IMR-90 (cell line): ENCODE results near the gene SCIN. TPM values are rescaled to one million over a fixed set of nuclear protein-coding genes. Genes with fewer than 3 reads are reported as not detected.

Experiments used
- ATAC-seq: fragments of 200-7000 bp; cut with Tn5 transposase; 2 replicates; pipeline ENCODE4 v1.9.1; 2020; ENCODE audit warnings: low read depth, mild to moderate bottlenecking, moderate library complexity
- BruUV-seq: library from RNA; stranded (reverse); fragments of 400-500 nt; replicated peaks from 2 replicates; lab custom pipeline; 2021; lab: Mats Ljungman, UMichigan
- CTCF ChIA-PET: fragments of 300-600 bp; formaldehyde crosslinking; extraction: SDS; loops from one replicate; lab custom pipeline; 2021; ENCODE audit warnings: antibody characterized with exemption; lab: Yijun Ruan, JAX
- POLR2A ChIA-PET: fragments of 300-600 bp; sonication (Branson Sonifier 250); formaldehyde crosslinking; loops from one replicate; lab custom pipeline; 2022; ENCODE audit warnings: antibody characterized with exemption; ENCODE audit not compliant: unreplicated experiment; lab: Charles Lee
- DNase-seq: peaks from one replicate; pipeline ENCODE4 v3.0.0; 2013
- H2AFZ ChIP-seq: replicated peaks from 2 replicates; pipeline ENCODE3; 2013; ENCODE audit warnings: low read length, mild to moderate bottlenecking; ENCODE audit not compliant: poor library complexity
- H2AK5ac ChIP-seq: 2 replicates; pipeline ENCODE4 v1.6.1; 2013; ENCODE audit warnings: low read depth, low read length, inconsistent platforms
- H2AK9ac ChIP-seq: replicated peaks from 2 replicates; pipeline ENCODE3; 2013; ENCODE audit warnings: mild to moderate bottlenecking, low read depth, low read length, moderate library complexity; ENCODE audit not compliant: poor library complexity
- H2BK120ac ChIP-seq: 2 replicates; pipeline ENCODE4 v1.6.1; 2013; ENCODE audit warnings: low read depth, low read length, inconsistent platforms
- H2BK15ac ChIP-seq: 3 replicates; pipeline ENCODE4 v1.6.1; 2013; ENCODE audit warnings: low read depth, low read length, inconsistent platforms
- H2BK20ac ChIP-seq: 2 replicates; pipeline ENCODE4 v1.6.1; 2013; ENCODE audit warnings: low read depth, mild to moderate bottlenecking, inconsistent platforms, low read length, moderate library complexity
- H2BK5ac ChIP-seq: 2 replicates; pipeline ENCODE4 v1.6.1; 2013; ENCODE audit warnings: mild to moderate bottlenecking, low read depth, low read length, inconsistent platforms; ENCODE audit not compliant: poor library complexity, severe bottlenecking
- H3K14ac ChIP-seq: replicated peaks from 2 replicates; pipeline ENCODE4 v1.6.1; 2013; ENCODE audit warnings: low read depth, low read length, inconsistent platforms
- H3K18ac ChIP-seq: 2 replicates; pipeline ENCODE4 v1.6.1; 2013; ENCODE audit warnings: low read depth, low read length, control low read depth
- H3K23ac ChIP-seq: 2 replicates; pipeline ENCODE4 v1.6.1; 2013; ENCODE audit warnings: low read depth, low read length, inconsistent platforms
- H3K27ac ChIP-seq: 2 replicates; pipeline ENCODE4 v1.5.1; 2013; ENCODE audit warnings: mild to moderate bottlenecking, control low read depth, low read length; ENCODE audit not compliant: insufficient read depth
- H3K27me3 ChIP-seq: 2 replicates; pipeline ENCODE4 v1.6.1; 2013; ENCODE audit warnings: low read length; ENCODE audit not compliant: control insufficient read depth, insufficient read depth
- H3K36me3 ChIP-seq: 2 replicates; pipeline ENCODE4 v1.6.1; 2013; ENCODE audit warnings: low read length, mixed read lengths; ENCODE audit not compliant: control insufficient read depth, insufficient read depth
- H3K4ac ChIP-seq: 2 replicates; pipeline ENCODE4 v1.6.1; 2013; ENCODE audit warnings: low read depth, low read length, inconsistent platforms
- H3K4me1 ChIP-seq: 2 replicates; pipeline ENCODE4 v1.6.1; 2013; ENCODE audit warnings: low read length, mixed read lengths; ENCODE audit not compliant: control insufficient read depth, insufficient read depth
- H3K4me2 ChIP-seq: 2 replicates; pipeline ENCODE4 v1.6.1; 2013; ENCODE audit warnings: low read depth, mild to moderate bottlenecking, control low read depth, low read length, moderate library complexity
- H3K4me3 ChIP-seq: 2 replicates; pipeline ENCODE4 v1.5.1; 2013; ENCODE audit warnings: low read depth, mild to moderate bottlenecking, control low read depth, low read length, moderate library complexity; ENCODE audit not compliant: insufficient read depth
- H3K56ac ChIP-seq: 2 replicates; pipeline ENCODE4 v1.6.1; 2013; ENCODE audit warnings: low read length, inconsistent platforms; ENCODE audit not compliant: insufficient read depth; ENCODE audit errors: extremely low read depth
- H3K79me1 ChIP-seq, 2 experiments: 2 replicates each; pipeline ENCODE4 v1.6.1; 2013; ENCODE audit warnings: low read length in 2 of 2, inconsistent platforms in 1 of 2, low read depth in 1 of 2
- H3K9ac ChIP-seq: 2 replicates; pipeline ENCODE4 v1.6.1; 2013; ENCODE audit warnings: low read depth, low read length, control low read depth
- H3K9me1 ChIP-seq: 2 replicates; pipeline ENCODE4 v1.6.1; 2013; ENCODE audit warnings: low read length, inconsistent platforms; ENCODE audit not compliant: insufficient read depth
- H3K9me3 ChIP-seq: 2 replicates; pipeline ENCODE4 v1.6.1; 2013; ENCODE audit warnings: low read length; ENCODE audit not compliant: control insufficient read depth, insufficient read depth
- H4K20me1 ChIP-seq: 2 replicates; pipeline ENCODE4 v1.6.1; 2013; ENCODE audit warnings: low read length, inconsistent platforms; ENCODE audit not compliant: insufficient read depth
- H4K5ac ChIP-seq: 2 replicates; pipeline ENCODE4 v1.6.1; 2013; ENCODE audit warnings: mild to moderate bottlenecking, low read depth, low read length, control low read depth
- H4K8ac ChIP-seq, 2 experiments: 2 replicates each; pipeline ENCODE4 v1.6.1; 2013; ENCODE audit warnings: low read depth in 2 of 2, low read length in 2 of 2, control low read depth in 1 of 2, inconsistent platforms in 1 of 2
- H4K91ac ChIP-seq: 2 replicates; pipeline ENCODE4 v1.6.1; 2013; ENCODE audit warnings: low read depth, low read length, inconsistent platforms; ENCODE audit not compliant: insufficient read depth
- CEBPB ChIP-seq: IDR thresholded peaks from 2 replicates; pipeline ENCODE4 v1.6.1; 2012; ENCODE audit warnings: low read depth, low read length, improper control_type of control experiment
- CHD1 ChIP-seq: IDR thresholded peaks from 2 replicates; pipeline ENCODE4 v1.6.1; 2012; ENCODE audit warnings: low read depth, low read length, improper control_type of control experiment
- CTCF ChIP-seq: conservative IDR thresholded peaks from 2 replicates; pipeline ENCODE4 v1.5.1; 2012; ENCODE audit warnings: mild to moderate bottlenecking, low read depth, low read length, improper control_type of control experiment
- ELK1 ChIP-seq: fragments of 150-350 bp; IDR thresholded peaks from 2 replicates; pipeline ENCODE4 v1.6.1; 2016; ENCODE audit warnings: low read depth, mild to moderate bottlenecking, low read length, moderate library complexity, borderline replicate concordance
- MAFK ChIP-seq: IDR thresholded peaks from 2 replicates; pipeline ENCODE4 v1.6.1; 2012; ENCODE audit warnings: low read depth, low read length, improper control_type of control experiment
- MAZ ChIP-seq: IDR thresholded peaks from 2 replicates; pipeline ENCODE4 v1.6.1; 2012; ENCODE audit warnings: low read depth, mild to moderate bottlenecking, low read length, improper control_type of control experiment, moderate library complexity, borderline replicate concordance
- MXI1 ChIP-seq: IDR thresholded peaks from 2 replicates; pipeline ENCODE4 v1.6.1; 2012; ENCODE audit warnings: low read depth, mild to moderate bottlenecking, low read length, moderate library complexity, borderline replicate concordance
- POLR2A ChIP-seq: IDR thresholded peaks from 2 replicates; pipeline ENCODE4 v1.6.1; 2012; ENCODE audit warnings: mild to moderate bottlenecking, low read depth, low read length
- RFX5 ChIP-seq: IDR thresholded peaks from 2 replicates; pipeline ENCODE4 v1.8.0; 2012; ENCODE audit warnings: low read depth, mild to moderate bottlenecking, low read length, moderate library complexity
- SMC3 ChIP-seq: fragments of 150-350 bp; IDR thresholded peaks from 2 replicates; pipeline ENCODE4 v1.6.1; 2016; ENCODE audit warnings: low read depth, mild to moderate bottlenecking, antibody characterized with exemption, low read length, moderate library complexity
- USF2 ChIP-seq: fragments of 150-350 bp; IDR thresholded peaks from 2 replicates; pipeline ENCODE4 v1.6.1; 2017; ENCODE audit warnings: mild to moderate bottlenecking, antibody characterized with exemption, low read length, low read depth
- WGBS, 2 experiments: methylation state at CpG; one replicate each; pipeline versions ENCODE4 v1.1.5 to v1.1.7; 2013; ENCODE audit warnings: missing lambda C conversion rate in 2 of 2; ENCODE audit not compliant: insufficient read length in 1 of 2; ENCODE audit errors: extremely low coverage in 2 of 2; 5-methylcytosine and 5-hydroxymethylcytosine counted together
- dilution Hi-C: fragments of 300-500 bp; cut with HindIII; formaldehyde crosslinking; loops from one replicate; pipeline ENCODE4 v1.14.3; 2018; ENCODE audit warnings: low sequenced_read_pairs; ENCODE audit not compliant: unreplicated experiment
- in situ Hi-C: fragments of 300-500 bp; cut with MboI; formaldehyde crosslinking; loops from 3 replicates; pipeline ENCODE4 v1.14.3; 2019; ENCODE audit warnings: low sequenced_read_pairs, inconsistent platforms, mixed read lengths
- intact Hi-C: fragments of 100-400 bp; cut with micrococcal nuclease; formaldehyde crosslinking; loops from 2 replicates; pipeline ENCODE4 v1.10.0; 2022
- polyA plus RNA-seq, 3 experiments: library from polyadenylated mRNA; depleted of rRNA; stranded (reverse); fragments of >200 nt; gene quantifications; 2 replicates each; pipeline ENCODE4 v1.2.3, GENCODE V29; 2012; ENCODE audit warnings: low replicate concordance in 1 of 3
- total RNA-seq: library from RNA; depleted of rRNA; stranded (reverse); fragments of >200 nt; gene quantifications from 2 replicates; pipeline ENCODE4 v1.2.3, GENCODE V29; 2012

The SCIN gene
- total and polyA plus RNA-seq, 2 of the 4 experiments (the other 2 are of a cell fraction) = under 0.01 to 0.05 TPM

GRCh38 chr7:12573885-12574284, 3.4 kb downstream of the SCIN start:
- POLR2A ChIA-PET = no interaction called here
- Histone ChIP-seq H2BK15ac (no peak overlapping the region), H3K9me3 (no peaks in the 10 kb centered on the region; the same call in 1 of the 2 replicates), H2AK5ac (no peak overlapping the region), H3K79me1 (no peaks in the 10 kb centered on the region), H2BK120ac (no peak overlapping the region), H3K9ac (no peak overlapping the region), H4K8ac (no peak overlapping the region), H3K14ac (no peak overlapping the region), H2BK20ac (no peak overlapping the region), H3K18ac (no peak overlapping the region), H3K4ac (no peak overlapping the region), H3K4me3 (no peak overlapping the region), H3K27me3 (peaks cover 26% of the 10 kb centered on the region), H3K9me1 (no peaks in the 10 kb centered on the region), H4K5ac (no peak overlapping the region), H2AK9ac (no peak overlapping the region), H2BK5ac (no peak overlapping the region), H4K20me1 (no peaks in the 10 kb centered on the region), H3K56ac (no peak overlapping the region), H4K91ac (no peak overlapping the region), H3K27ac (no peak overlapping the region), H2AFZ (no peak overlapping the region), H3K4me1 (no peaks in the 10 kb centered on the region), H3K4me2 (no peak overlapping the region), H3K36me3 (no peaks in the 10 kb centered on the region), H3K23ac (no peak overlapping the region)
- no peak for TF ChIP-seq MAZ
- TF ChIP-seq CTCF = no peak
- TF ChIP-seq POLR2A = no peak
- no peak for TF ChIP-seq RFX5
- TF ChIP-seq SMC3 = no peak
- no peak for TF ChIP-seq CEBPB
- no peak for TF ChIP-seq ELK1
- no peak for TF ChIP-seq MAFK
- no peak for TF ChIP-seq USF2
- TF ChIP-seq MXI1 = no peak
- TF ChIP-seq CHD1 = no peak
- CTCF ChIA-PET = no interaction called here
- WGBS, 2 experiments = no CpG with 5 or more reads among the region's 1 CpG
- in situ Hi-C loops (no loop called here), dilution Hi-C loops (no loop called here), intact Hi-C loops (no loop called here)
- DNase-seq (no peak), ATAC-seq (no peak)
- no TSS peak for BruUV-seq
